GM19468 (cell line): Measurements from ENCODE around the gene RAB11FIP5.
"Not testable (repeated sequence)": the region's sequence is repeated elsewhere in the genome, so short reads cannot be mapped to it uniquely, and the experiment has no call there.

Experiments
- ATAC-seq: cut with Tn5 transposase; IDR thresholded peaks from one replicate; pipeline ENCODE4 v1.9.1; 2021; ENCODE audit warnings: mild to moderate bottlenecking, moderate library complexity, moderate number of reproducible peaks; ENCODE audit not compliant: unreplicated experiment; ENCODE audit errors: extremely low read depth

RAB11FIP5 gene

GRCh38 chr2:73110168-73111072 lies 2.3 kb downstream of the RAB11FIP5 start:
- no peak for ATAC-seq

GRCh38 chr2:73109431-73110167 lies 3.1 kb downstream of the RAB11FIP5 start:
- ATAC-seq = no peak

DNA sequence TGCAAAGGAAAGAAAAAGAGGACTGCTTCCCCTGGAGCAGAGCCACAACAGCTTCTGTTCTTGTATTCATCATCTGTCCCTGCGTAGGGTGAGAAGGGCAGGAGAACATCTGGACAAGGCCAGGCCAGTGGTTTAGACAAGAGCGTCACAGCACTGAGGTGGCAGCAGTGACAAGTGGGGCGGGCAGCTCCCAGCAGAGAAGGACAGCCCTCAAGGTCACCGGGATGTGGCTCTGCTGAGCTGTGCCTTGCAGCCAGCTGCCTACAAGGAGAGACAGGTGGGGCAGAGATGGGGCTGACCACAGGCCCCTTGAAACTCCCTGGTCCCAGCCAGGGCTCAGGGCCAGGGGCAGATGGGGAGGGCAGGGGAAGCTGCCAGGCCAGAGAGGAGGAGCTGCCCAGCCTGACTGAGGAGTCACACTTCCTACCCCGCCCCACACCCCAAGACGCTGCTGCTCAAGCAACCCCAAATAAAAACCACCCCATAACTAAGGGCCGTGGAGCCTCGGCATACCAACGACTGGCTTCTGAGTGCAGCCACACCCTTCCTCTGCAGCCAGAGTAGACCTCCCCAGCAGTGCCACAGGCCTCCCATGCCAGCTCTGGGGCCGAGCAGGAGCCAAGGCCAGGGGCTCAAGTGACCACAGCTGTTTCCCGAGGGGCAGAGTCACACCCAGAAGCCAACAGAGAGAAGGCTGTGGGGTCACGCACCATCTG lies 5.4 kb downstream of the RAB11FIP5 start:
- no peak for ATAC-seq

DNA sequence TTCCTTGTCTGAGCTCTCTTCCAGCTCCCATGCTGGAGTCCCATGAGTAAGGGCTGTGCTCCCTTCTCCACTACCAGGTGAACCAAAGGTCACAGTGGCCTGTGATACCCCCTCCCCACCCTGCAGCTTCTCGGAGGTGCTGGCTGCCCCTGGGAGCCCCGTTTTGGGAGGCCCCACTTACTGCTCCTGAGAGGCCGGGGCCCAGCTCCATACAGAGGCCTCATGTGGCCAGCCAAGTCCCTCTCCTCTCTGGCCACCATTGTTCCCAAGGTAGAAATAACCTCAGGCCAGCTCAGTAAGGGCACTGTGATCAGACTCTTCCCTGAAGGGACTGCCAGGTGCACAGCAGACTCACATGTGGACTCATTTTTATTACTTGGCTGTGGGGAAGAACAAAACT lies 6.0 kb downstream of the RAB11FIP5 start:
- no peak for ATAC-seq

DNA sequence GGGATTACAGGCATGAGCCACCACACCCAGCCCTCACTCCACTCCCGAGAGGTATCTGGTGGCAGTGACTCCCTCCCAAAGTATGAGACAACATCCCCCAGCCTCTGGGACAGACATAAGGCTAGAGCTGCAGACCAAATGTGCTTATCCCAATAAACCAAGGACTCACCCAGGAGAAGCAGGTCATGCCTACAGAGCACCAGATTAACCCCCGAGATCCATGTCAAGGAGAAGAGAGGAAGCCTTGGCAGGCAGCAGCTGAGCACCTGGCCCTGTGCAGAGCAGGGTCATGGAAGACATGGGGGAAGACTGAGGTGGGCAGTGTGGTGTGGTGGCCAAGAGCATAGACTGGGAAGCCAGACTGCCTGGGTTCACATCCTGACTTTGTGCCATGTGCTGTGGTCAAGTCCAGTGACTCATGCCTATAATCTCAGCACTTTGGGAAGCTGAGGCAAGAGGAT lies 7.2 kb downstream of the RAB11FIP5 start:
- no peak for ATAC-seq

- ATAC-seq = no peak
These were observed 7.8 kb downstream of the RAB11FIP5 start for GRCh38 chr2:73104933-73105332.

GRCh38 chr2:73103018-73103542 lies 9.7 kb downstream of the RAB11FIP5 start:
- no peak for ATAC-seq

GRCh38 chr2:73101626-73102256 lies 11.0 kb downstream of the RAB11FIP5 start:
- ATAC-seq = no peak

- ATAC-seq = no peak
These were observed 11.8 kb downstream of the RAB11FIP5 start for GRCh38 chr2:73100956-73101355.

DNA sequence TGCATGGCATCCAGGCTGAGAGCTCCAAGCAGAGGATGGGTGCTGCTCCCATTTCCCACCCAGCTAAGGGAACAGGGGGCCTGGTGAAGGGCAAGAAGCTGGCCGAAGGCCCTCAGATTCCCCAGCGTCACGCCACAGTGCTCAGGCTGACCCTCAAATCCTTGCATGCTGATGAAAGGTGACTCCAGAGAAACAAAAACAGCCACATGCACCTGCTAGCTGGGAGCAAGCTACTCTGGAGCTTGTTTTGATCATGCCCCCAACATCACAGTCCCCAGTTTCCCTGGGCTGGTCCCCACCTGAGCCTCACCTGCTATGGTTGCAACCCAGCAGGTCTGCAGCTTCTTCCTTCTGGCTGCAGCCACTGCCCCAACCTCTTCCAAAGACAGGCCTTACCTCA lies 13.3 kb downstream of the RAB11FIP5 start:
- no peak for ATAC-seq

- no peak for ATAC-seq
These were observed 16.8 kb downstream of the RAB11FIP5 start for GRCh38 chr2:73095910-73096309.

DNA sequence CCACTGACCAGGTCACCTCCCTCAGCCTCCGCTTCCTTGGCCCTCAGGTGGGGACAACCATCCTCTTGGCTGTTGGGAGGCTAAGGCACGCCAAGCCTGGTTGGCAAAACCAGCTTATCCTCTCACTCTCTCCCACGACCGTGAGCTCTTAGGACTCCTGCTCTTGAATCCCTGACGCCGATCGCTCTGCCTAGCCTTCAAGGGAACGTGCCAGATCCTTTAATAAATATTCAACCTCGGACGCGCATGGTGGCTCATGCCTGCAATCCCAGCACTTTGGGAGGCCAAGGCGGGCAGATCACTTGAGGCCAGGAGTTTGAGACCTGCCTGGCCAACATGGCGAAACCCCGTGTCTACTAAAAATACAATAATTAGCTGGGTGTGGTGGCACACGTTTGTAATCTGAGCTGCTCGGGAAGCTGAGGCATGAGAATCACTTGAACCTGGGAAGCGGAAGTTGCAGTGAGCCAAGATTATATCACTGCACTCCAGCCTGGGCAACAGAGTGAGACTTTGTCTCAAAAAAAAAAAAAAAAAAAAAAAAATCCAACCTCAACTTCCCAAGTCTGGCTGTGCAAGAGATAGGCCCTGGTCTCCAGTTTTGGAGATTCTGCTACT lies 19.0 kb downstream of the RAB11FIP5 start:
- ATAC-seq = not testable (repeated sequence)

DNA sequence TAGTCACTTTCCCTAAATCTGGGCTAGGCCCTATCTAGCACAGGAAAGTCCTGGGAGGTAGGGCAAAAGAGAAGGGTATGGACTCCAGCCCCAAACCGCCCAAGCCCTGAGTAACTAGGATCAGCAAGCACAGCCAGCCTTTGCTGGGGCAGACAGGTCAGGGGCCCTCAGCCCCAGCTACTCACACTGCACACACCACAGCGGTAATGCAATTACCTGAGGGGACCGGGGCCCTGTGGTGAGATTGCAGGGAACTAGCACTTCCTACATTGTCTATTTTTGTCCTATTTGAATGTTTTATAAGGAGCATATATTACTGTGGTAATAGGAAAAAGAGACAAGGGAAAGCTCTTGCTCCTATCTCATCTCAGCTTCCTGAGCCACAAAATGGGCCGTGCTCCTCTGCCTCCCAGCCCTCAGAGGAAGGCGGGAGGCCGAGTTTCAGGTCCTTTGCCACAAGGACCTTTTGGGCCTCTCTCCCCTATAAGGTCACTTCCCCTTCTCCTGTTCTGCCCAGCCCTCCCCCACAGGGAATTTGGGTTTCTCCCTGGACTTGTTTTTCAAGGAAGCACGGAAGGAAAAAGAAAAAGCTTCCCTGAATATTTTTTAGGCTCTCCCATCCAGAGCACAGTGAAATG lies 20.5 kb downstream of the RAB11FIP5 start:
- ATAC-seq = no peak

DNA sequence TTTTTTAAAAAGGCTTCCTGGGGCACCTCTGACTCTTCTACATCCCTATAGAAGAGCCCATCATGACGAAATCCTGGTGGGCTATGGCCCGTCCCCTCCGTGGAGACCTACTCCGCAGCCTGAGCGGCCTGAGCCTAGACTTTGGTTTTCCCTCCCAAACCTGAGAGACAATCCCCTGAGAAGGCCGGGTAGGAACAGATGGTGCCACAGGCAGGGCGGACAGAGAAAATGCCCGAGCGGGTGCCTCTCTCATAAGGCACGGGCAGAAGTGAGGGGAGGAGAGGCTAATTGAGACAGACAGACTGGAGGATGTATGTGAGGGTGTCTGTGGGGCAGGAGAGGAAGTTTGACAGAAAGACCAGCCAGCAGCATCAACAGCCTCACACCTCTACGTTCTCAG lies 21.1 kb downstream of the RAB11FIP5 start:
- no peak for ATAC-seq

DNA sequence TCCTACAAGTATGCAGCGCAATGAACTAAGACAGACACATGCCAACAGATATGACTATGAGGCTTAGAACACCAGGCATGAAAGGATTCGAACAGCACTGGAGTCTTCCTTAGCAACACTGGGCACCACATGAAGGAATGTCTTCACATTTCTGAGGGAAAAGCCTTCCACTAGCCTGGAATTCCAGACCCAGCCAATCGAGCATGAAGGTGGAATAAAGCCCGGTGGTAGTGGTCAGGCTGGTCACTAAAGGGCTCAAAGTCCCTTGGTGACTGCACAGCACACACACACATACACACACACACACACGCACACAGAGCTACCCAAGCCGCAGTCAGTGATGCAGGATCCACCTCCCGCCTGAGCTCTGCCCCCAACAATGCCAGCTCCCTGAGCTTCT lies 21.6 kb downstream of the RAB11FIP5 start:
- ATAC-seq = no peak

DNA sequence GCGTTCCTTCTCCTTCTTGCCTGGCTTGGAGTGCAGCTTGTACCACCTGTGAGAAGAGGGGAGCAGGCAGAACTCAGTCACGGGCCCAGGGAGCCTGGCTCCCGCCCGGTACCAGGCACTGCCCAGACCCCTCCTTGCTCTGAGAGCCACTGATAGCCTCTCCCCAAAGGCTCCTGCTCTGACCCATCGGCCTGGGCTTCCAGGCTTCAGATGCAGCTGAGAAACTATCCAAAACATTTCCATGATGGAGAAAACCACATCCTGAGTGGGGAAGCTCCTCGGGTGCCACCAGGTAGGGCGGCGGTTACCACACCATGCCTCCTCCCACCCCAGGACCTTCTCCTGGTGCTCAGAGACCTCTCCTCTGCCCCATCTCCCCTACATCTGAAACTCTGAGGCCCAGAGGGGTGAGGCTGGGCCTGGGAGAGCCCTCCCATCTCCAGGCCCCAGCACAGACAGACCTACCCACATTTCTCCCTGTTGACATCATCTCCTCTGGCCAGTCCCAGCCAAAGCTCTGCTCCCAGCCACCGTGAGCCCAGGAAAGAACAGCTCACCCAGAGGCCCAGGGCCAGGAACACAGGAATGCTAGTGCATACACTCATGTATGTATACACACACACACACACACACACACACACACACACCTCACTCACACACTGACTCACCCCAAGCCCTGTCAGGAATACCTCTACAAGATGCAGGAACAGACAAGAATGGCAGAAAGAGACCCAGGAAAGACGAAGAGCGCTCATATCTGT lies 23.3 kb downstream of the RAB11FIP5 start:
- ATAC-seq = no peak

DNA sequence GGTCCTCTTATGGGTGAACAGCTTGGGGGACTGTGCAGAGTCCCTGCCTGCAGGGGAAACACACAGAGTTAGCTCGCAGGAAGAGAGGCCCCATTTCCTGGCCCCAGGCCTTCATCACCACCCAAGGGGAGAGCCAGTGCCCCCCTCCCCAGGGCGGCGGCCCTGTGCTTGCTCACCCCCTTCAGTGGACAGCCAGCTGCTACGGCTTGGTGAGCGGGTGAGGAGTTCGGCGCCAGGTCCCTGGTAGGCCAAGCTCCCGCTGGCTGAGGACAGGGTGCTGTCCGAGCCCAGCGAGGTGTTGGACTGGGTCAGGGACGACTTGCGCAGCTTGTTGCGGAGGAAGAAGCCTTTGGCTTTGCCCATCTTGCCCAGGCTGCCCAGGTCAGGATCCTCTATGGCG lies 24.0 kb downstream of the RAB11FIP5 start:
- no peak for ATAC-seq

DNA sequence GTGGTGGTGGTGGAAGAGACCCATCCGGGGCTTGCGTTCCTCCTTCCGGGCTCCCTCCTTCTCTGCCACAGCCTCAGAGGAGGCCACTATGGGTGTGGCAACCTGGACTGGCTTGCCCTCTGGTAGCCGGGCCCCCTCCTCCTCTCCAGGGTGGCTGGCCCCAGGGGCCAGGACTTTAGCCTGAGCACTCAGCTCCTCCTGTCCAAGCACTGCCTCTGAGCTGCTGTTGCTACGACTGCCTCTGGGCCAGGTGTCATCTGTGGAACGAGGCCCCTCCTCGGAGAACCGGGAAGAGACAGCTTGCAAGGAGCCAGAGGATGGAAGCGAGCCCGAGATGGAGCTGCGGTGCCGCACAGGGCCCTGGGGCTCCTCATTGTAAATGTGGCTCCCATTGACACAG lies 24.5 kb downstream of the RAB11FIP5 start:
- ATAC-seq = no peak
